Mammary epithelial cell (primary cell): ENCODE results near the gene TMED4.

ENCODE experiments used
- EZH2 ChIP-seq: IDR thresholded peaks from 2 replicates; pipeline ENCODE4 v1.6.1; 2012; ENCODE audit warnings: low read length, inconsistent platforms, borderline replicate concordance
- TF ChIP-seq, protein P1 (sequence below), 2 donors: IDR thresholded peaks in 1 of 2; conservative IDR thresholded peaks in 1 of 2; 2 replicates each; pipeline ENCODE4 v1.5.1; 2011 to 2012; ENCODE audit warnings: inconsistent platforms in 2 of 2, low read length in 2 of 2, mild to moderate bottlenecking in 2 of 2, control low read depth in 1 of 2, low read depth in 1 of 2; ENCODE audit not compliant: insufficient read depth in 1 of 2; ENCODE audit errors: extremely low read depth in 1 of 2

- TF ChIP-seq, protein P1, sequence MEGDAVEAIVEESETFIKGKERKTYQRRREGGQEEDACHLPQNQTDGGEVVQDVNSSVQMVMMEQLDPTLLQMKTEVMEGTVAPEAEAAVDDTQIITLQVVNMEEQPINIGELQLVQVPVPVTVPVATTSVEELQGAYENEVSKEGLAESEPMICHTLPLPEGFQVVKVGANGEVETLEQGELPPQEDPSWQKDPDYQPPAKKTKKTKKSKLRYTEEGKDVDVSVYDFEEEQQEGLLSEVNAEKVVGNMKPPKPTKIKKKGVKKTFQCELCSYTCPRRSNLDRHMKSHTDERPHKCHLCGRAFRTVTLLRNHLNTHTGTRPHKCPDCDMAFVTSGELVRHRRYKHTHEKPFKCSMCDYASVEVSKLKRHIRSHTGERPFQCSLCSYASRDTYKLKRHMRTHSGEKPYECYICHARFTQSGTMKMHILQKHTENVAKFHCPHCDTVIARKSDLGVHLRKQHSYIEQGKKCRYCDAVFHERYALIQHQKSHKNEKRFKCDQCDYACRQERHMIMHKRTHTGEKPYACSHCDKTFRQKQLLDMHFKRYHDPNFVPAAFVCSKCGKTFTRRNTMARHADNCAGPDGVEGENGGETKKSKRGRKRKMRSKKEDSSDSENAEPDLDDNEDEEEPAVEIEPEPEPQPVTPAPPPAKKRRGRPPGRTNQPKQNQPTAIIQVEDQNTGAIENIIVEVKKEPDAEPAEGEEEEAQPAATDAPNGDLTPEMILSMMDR (conservative IDR thresholded peaks at IDR 0.05 in 1 of 2, IDR thresholded peaks at IDR 0.05 in 1 of 2; ENCODE audit: extremely low read depth in 1 of 2, insufficient read depth in 1 of 2, low read depth in 1 of 2, low read length in 2 of 2): no peak
- TF ChIP-seq EZH2: no peak
Observed at GRCh38 chr7:44563171-44563679, 18.8 kb downstream of the TMED4 start.
